ENCODE data around the gene KLHL29.

The KLHL29 gene

DNA sequence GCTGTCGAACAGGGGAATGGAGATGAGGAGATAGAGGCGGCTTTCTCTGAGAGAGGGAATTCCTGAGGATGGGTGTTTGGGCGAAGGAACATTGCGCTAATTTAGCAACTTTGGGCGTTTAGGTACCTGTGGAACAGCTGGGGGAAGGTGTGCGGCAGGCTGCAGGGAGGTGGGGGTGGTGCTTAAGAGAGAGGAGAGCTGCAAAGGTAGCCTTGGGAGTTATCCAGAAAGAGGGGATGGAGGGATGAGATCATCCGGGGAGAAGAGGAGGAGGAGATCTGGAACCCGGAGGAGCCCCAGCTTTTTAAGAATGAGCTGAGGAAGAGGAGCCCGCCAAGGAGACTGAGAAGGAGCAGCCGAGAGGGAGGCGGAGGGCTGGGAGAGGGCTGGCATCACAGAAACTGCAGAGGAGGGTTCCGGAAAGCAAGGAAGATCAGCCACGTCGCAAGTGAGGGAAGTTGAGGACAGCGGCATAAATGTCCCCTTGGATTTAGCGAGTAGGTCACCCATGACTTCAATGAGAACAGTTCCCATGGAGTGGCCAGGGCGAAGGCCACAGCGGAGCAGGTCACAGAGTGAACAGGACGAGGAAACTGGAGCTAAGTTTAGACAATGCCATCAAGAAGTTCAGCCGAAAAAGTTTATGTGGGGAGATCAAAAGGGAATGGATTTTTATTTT lies 174.7 kb downstream of the KLHL29 start:
- no peak for DNase-seq

DNA sequence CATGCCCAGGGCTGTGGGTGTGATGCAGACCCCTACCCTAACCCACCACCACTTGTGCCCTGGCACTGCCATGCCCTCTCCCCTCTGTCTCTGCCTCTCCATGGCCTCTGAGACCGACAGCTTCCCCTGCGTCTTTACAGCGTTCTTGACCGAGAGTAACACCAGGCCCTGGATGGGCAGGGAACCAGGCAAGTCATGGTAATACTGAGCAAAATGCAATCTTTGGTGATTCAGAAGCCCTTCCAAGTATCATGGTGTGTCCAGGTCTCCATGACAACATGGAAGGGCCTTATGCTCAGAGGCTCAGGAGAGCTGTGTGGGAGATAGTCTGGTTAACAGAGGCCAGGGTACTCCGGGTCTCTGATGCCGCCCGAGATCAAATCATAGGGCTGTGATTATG lies 176.1 kb downstream of the KLHL29 start:
- DNase-seq = no peak

DNA sequence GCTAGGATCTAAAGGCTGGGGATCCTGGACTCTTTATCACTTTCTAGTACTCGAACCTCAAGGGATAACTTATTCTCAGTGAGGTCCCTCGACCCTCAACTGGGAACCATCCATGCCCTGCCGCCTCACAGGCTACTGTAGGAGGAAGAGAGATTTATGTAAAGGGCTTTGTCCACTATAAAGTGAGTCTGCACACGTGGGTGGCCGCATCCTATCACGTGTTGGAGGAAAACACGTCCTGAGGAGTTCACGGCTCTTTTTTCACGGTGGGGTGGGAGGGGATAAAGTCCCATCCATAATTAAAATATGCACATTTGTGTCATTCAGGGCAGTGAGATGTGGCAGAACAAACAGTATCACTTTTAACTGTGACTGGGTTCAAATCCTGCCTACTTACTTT lies 176.6 kb downstream of the KLHL29 start:
- no peak for DNase-seq

DNA sequence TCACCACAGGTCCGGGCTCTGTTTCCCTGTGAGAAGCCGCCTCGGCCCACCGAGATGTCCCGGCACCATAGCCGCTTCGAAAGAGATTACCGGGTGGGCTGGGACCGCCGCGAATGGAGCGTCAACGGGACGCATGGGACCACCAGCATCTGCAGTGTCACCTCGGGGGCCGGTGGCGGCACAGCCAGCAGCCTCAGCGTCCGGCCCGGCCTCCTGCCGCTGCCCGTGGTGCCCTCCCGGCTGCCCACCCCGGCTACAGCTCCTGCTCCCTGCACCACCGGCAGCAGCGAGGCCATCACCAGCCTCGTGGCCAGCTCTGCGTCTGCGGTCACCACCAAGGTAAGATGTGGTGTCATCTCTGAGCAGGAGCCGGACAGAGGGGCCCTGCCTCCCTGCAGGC lies 177.2 kb downstream of the KLHL29 start:
- no peak for DNase-seq

- no peak for DNase-seq
These were observed 178.2 kb downstream of the KLHL29 start for GRCh38 chr2:23563151-23563550.

DNA sequence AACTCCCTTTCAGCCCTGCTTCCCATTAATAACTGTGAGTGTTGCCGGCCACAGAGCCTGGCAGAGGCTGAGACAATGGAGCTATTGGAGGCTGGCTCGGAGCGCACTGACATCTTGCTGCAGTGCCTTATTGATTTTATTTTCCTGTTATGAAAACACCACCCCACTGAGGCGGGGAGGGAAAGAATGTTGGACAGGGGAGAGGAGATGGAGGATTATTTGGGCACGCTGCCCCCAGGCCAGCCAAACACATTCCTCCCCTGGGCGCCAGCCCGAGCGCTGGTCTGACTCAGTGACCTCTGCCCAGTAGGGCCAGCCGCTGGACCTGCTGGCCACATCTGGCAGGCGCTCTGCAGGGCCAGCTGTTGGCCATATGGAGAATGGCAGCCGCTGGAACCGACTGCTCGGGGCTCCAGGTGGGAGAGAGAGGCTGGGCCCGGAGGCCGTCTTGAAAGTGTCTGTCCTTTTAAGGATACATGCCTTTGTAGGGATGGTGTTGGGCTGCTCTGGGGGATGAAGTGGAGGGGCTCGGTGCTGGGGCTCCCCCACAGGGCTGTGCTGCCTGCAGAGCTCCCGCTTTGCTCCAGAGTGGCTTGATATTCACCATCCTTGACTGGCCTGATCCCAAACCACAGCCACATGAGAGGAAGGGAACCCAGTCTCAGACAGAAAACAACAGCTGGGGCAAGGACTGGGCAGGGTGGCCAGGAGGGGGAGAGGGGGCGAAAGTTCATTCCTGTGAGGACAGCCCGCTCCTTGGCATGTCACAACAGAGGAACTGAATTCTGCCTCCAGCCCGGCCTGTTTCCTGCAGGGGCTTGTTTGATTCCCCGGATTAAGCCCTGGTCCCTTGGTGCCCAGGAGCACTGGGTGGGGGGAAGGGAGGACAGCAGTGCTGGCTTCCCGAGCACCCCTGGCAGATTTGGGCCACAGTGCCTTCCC lies 179.0 kb downstream of the KLHL29 start:
- no peak for DNase-seq

DNA sequence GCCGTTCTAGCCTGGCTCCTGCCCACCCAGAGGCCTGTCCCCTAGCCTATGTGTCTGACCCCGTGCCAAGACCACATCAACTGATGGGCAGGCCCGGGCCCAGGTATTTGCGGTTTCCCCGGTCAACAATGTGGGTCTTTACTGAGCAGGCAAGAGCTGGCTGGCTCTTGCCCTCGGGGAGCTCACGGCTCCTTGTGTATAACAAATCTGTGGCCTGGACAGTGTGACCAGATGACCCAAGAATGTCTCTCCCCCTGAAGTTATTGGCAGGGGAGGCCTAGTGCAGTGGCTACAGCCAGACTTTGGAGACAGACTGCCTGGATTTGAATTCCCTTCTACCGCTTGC lies 179.6 kb downstream of the KLHL29 start:
- no peak for DNase-seq

- no peak for DNase-seq
These were observed 180.4 kb downstream of the KLHL29 start for GRCh38 chr2:23565374-23565773.

GRCh38 chr2:23565814-23566213 lies 180.8 kb downstream of the KLHL29 start:
- no peak for DNase-seq

- DNase-seq = no peak
These were observed 181.5 kb downstream of the KLHL29 start for GRCh38 chr2:23566241-23567142.

GRCh38 chr2:23567161-23567756 lies 182.3 kb downstream of the KLHL29 start:
- no peak for DNase-seq

DNA sequence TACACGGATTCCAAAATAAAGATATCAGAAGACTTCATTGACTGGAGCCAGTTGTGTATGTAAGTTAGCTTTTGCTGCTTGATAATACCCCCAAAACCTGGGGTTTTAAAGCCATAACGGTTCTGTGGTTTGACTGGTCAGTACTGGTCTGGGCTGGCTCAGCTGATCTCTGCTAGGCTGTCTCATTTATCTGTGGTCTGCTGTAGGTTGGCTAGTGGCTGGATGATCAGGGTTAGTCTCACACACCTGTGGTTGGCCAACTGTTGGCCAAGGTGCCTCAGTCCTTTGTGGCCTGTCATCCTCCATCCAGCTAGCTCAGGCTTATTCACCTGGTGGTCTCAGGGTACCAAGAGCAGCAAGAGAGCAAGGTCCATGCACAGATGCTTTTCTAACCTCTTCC lies 183.2 kb downstream of the KLHL29 start:
- DNase-seq = no peak

DNA sequence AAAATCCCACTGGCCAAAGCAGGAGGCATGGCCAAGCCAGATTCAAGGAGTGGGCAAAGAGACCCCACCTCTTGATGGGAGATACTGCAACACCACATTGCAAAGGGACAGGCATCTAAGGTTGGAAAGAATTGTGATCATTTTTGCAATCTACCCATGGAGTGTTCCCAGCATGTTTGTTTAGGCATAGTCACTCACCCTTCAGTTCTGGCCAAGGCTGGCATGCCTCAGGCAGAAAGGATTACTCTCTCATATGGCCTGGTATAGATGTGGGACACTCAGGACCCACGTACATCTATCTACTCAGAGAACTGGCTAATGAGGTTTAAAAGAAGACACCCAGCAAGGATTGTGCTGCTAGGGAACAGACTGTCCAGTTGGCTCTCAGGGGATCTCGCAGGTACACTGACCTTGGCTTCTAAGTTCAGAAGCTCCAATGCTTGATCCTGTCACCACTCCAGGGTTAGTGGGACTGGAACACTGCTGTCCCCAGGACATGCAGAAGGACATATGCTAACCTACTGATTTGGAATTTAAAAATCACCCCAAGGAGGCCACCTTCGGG lies 183.7 kb downstream of the KLHL29 start:
- DNase-seq = no peak

DNA sequence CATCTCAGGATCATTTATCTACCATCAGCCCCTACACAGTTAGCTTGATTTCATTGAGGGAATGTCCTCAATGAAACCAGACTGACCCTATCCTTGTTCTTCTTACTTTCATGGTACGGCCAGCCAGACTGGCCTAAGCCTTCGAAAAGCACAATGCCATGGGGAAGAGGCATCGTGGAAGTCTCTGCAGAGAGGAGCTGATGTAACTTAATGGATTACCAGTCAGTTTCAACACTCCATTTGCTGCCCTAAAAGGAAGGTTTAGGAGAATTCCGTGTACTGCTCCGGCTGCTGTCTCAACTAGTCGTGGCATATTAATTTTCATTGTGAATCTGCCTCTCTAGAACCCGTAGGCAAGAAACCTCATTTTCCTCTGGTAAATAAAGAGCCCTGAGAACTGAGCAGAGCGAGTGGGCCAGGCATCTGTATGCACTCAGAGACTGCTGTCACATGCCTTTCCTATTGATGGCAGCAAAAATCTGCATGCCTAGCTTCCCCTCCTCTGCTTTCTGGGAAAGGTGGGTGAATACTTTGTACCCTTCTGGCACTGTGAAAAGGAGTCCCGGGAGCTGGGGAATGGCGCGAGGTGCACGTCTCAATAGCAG lies 184.9 kb downstream of the KLHL29 start:
- DNase-seq = no peak

DNA sequence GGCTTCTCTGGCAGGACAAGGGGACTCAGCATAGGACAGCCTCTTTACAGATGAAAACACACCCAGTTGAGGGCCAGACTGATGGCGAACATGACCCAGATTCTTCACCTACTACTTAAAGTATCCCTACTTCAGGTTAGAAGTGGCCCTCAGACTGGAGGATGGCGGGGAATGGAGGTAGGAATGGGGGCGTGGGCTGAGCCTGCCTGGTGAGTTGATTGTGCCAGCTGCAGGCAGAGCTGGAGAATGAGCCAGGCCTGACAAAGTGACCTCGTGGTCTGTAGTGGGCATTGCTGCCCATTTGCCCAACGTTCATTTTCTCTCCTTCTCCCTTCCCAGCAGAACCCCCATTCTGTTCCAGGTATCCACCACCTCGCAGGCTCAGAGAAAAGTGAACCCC lies 186.1 kb downstream of the KLHL29 start:
- no peak for DNase-seq

DNA sequence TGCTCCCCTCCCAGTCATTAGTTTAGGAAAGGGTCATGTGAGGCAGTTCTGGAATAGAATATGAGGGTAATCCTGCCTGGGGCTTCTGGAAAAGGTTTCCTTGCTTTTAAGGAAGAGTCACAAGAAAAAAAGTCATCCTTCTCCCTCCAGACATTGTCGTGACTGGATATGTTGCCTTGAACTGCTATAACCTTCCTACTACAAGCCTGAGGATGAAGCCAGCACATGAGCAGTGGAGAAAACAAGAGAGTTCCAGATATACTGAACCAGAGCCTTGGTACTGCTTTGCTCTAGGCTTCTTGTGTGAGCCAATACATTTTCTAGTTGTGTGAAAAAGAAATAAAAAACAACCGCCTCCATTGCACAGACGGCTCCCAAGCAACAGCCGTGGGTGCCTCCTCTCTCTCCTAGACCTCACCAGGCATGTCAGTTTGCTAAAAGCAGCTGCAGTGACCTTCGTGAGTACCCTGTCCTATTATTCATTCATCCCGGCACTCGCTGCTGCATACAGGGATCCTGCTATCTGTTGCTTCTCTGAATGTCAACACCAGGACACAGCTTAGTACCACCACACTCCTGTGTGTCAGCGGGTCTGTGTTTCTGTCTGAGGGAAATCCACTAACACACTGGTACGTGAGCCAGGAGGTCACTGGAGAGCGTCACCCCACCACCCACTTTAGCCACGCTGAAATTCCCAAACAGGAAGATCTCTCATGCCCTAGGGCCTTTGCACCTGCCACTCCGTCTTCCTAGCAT lies 186.7 kb downstream of the KLHL29 start:
- no peak for DNase-seq

DNA sequence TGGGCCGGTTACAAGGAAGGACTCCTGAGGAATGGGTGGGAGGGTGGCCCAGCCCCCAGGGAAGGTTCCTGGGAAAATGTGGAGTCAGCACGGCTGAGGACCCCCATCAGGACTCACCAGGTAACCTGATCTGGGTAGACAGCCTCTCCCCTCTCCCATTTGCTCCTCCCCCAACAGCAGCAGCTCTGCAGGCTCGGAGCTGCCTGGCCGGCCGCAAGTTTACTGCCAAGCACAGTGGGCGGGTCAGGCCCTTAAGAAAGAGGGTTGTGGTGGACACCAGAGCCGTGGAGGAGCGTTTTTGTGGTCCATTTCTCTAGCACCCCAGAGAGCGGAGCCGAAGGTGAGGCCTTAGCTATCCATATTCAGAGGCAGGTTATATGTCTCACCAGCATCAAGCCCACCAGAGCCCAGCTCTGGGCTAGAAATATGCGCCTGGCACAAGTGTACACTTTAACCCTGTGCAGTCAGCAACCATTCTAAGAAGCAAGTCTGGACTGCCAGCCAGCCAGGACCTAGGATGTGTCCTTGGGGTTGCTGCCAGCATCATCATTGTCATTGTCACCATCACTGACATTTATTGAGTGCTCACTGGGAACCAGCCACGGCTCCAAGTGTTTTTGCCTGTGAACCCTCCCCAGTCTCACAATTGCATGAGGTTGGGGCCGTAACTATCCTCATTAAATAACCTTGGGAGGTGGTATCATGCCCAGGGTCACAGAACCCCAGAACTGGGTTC lies 190.1 kb downstream of the KLHL29 start:
- DNase-seq = no peak

DNA sequence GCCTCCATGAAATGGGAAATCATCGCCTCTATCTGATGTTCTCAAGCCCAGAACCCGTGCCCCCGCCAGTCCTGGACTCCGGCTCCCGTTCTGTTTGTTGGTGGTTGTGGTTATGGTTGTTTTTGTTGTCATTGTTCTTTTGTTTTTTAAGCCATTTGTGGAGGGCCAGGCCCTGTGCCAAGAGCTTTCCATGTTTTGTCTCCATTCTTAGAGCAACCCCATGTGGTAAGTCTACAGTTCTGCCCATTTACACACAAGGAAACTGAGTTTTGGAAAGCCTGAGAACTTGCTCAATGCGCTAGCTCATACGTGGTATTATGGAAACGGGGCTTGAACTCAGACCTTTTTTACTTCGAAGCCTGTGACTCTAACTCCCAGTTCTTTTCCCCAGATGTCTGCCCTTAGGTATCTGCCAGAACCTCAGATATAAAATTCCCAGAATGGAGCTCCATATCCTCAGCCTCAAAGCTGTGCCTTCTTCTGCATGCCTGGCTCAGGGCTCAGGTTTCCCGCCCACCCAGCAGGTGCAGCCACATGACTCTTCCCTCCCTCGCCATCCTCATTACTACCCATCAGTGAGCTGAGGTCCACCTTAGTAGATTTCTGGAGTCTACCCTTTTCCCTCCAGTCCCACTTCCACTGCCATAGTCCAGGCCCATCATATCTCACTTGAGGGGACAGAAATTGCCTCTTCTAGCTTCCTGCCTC lies 194.1 kb downstream of the KLHL29 start:
- no peak for DNase-seq

GRCh38 chr2:23579674-23580073 lies 194.7 kb downstream of the KLHL29 start:
- DNase-seq = no peak

DNA sequence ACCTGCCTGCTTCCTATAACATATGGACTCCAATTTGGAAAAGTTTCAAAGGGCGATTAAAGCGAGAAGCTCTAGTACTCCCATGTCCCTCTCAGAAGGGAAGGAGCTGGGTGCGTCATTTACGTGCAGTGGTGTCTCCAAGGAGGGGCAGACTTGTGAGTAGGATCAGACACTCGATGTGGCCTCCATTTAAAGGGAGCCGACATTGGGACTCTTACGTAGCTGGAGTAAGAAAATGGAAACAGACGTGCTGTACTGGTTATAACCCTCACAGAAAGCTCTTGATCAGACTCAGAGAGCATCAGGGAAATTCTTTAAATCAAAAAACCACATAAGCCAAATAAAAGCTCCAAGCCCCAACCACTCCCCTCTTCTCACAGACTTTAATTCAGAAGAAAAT lies 198.5 kb downstream of the KLHL29 start:
- DNase-seq = no peak

Data from activated CD4-positive, alpha-beta T cell treated with anti-CD3 and anti-CD28 coated beads for 1 hour (primary cell).